GM23338 (cell line): ENCODE measurements around the gene CEACAM18. TPM values are rescaled to one million over a fixed set of nuclear protein-coding genes. Genes with fewer than 3 reads are reported as not detected.

Experiments used
- ATAC-seq: fragments of 200-7000 bp; cut with Tn5 transposase; 3 replicates; pipeline ENCODE4 v1.9.1; 2020
- DNase-seq: peaks from one replicate; pipeline ENCODE4 v3.0.0-alpha.2; 2015; ENCODE audit warnings: low spot score
- H2AFZ ChIP-seq: fragments of 200-600 bp; sonication (generic); 2 replicates; pipeline ENCODE4 v1.8.0; 2016; ENCODE audit warnings: antibody characterized with exemption, mild to moderate bottlenecking, moderate library complexity
- H3F3A ChIP-seq: fragments of 200-600 bp; sonication (generic); replicated peaks from 2 replicates; pipeline ENCODE4 v1.8.0; 2017; ENCODE audit warnings: antibody characterized with exemption, mixed run types, low read depth
- H3K27ac ChIP-seq: fragments of 200-600 bp; sonication (generic); 2 replicates; pipeline ENCODE4 v1.6.1; 2016; ENCODE audit warnings: low read depth
- H3K27me3 ChIP-seq: fragments of 200-600 bp; sonication (generic); 2 replicates; pipeline ENCODE4 v1.8.0; 2016; ENCODE audit warnings: mild to moderate bottlenecking, mixed run types, moderate library complexity; ENCODE audit not compliant: insufficient read depth
- H3K36me3 ChIP-seq: fragments of 200-600 bp; sonication (generic); 2 replicates; pipeline ENCODE4 v1.8.0; 2016; ENCODE audit warnings: mild to moderate bottlenecking; ENCODE audit not compliant: insufficient read depth
- H3K4me1 ChIP-seq: fragments of 200-600 bp; sonication (generic); 2 replicates; pipeline ENCODE4 v1.8.0; 2016; ENCODE audit warnings: mild to moderate bottlenecking, moderate library complexity; ENCODE audit not compliant: insufficient read depth
- H3K4me2 ChIP-seq: fragments of 200-600 bp; sonication (generic); 2 replicates; pipeline ENCODE4 v1.7.1; 2017; ENCODE audit warnings: mixed run types
- H3K4me3 ChIP-seq: fragments of 200-600 bp; sonication (generic); 2 replicates; pipeline ENCODE4 v1.6.1; 2016; ENCODE audit warnings: mixed run types
- H3K79me2 ChIP-seq: fragments of 200-600 bp; sonication (generic); replicated peaks from 2 replicates; pipeline ENCODE4 v1.8.0; 2017; ENCODE audit warnings: mild to moderate bottlenecking; ENCODE audit not compliant: insufficient read depth
- H3K9me2 ChIP-seq: fragments of 200-600 bp; sonication (generic); 2 replicates; pipeline ENCODE4 v1.8.0; 2017; ENCODE audit not compliant: insufficient read depth
- H4K20me1 ChIP-seq: fragments of 200-600 bp; sonication (generic); replicated peaks from 2 replicates; pipeline ENCODE4 v1.8.0; 2017; ENCODE audit warnings: mild to moderate bottlenecking; ENCODE audit not compliant: insufficient read depth
- H3K27ac Mint-ChIP-seq: 2 replicates; pipeline ENCODE4 v1.8.0; 2020; ENCODE audit warnings: inconsistent platforms, mild to moderate bottlenecking, moderate library complexity, mixed read lengths
- H3K27me3 Mint-ChIP-seq: 3 replicates; pipeline ENCODE4 v1.8.0; 2022; ENCODE audit warnings: low read depth, mild to moderate bottlenecking, moderate library complexity, mixed read lengths, inconsistent platforms; ENCODE audit not compliant: insufficient read depth, poor library complexity
- H3K36me3 Mint-ChIP-seq: 3 replicates; pipeline ENCODE4 v1.8.0; 2021; ENCODE audit warnings: low read depth, mild to moderate bottlenecking, inconsistent platforms, moderate library complexity, mixed read lengths
- H3K4me1 Mint-ChIP-seq: 3 replicates; pipeline ENCODE4 v1.8.0; 2020; ENCODE audit warnings: mild to moderate bottlenecking, inconsistent platforms, mixed read lengths
- H3K4me3 Mint-ChIP-seq: 3 replicates; pipeline ENCODE4 v1.8.0; 2021; ENCODE audit warnings: moderate library complexity, mild to moderate bottlenecking, inconsistent platforms, mixed read lengths
- H3K9me3 Mint-ChIP-seq: 3 replicates; pipeline ENCODE4 v1.8.0; 2020; ENCODE audit warnings: moderate library complexity, mild to moderate bottlenecking, inconsistent platforms, mixed read lengths
- CREB1 ChIP-seq: fragments of 250-450 bp; sonication (Bioruptor Pico); IDR thresholded peaks from 2 replicates; pipeline ENCODE4 v1.5.0; 2020; ENCODE audit warnings: low read depth, mild to moderate bottlenecking, moderate library complexity
- EZH2phosphoT487 ChIP-seq: fragments of 200-600 bp; sonication (generic); IDR thresholded peaks from one replicate; pipeline ENCODE4 v1.8.1; 2018; ENCODE audit warnings: antibody characterized with exemption; ENCODE audit not compliant: unreplicated experiment
- JUNB ChIP-seq: IDR thresholded peaks from one replicate; pipeline ENCODE4 v1.6.1; 2016; ENCODE audit warnings: antibody characterized with exemption; ENCODE audit not compliant: unreplicated experiment
- STAT1 ChIP-seq: IDR thresholded peaks from one replicate; pipeline ENCODE4 v1.6.1; 2016; ENCODE audit warnings: antibody characterized with exemption; ENCODE audit not compliant: unreplicated experiment
- ZNF114 ChIP-seq: fragments of 250-450 bp; sonication (Bioruptor Pico); IDR thresholded peaks from 2 replicates; pipeline ENCODE4 v1.5.0; 2020; ENCODE audit warnings: mild to moderate bottlenecking, moderate library complexity
- polyA plus RNA-seq: library from polyadenylated mRNA; unstranded; fragments of >200 nt; fragmentation: Nextera tagmentation; extraction: Ambion mirVana; gene quantifications from 2 replicates; pipeline ENCODE4 v1.2.1, GENCODE V29; 2016
- total RNA-seq: library from RNA; depleted of rRNA; stranded (reverse); fragments of >200 nt; shearing (Covaris generic); gene quantifications from 2 replicates; pipeline ENCODE4 v1.2.3, GENCODE V29; 2014
- TF ChIP-seq, protein P1 (sequence below): IDR thresholded peaks from one replicate; pipeline ENCODE4 v1.6.1; 2018; ENCODE audit warnings: antibody characterized with exemption; ENCODE audit not compliant: unreplicated experiment
- TF ChIP-seq, protein P2 (sequence below): fragments of 250-450 bp; sonication (Bioruptor Pico); IDR thresholded peaks from 2 replicates; pipeline ENCODE4 v1.5.0; 2020; ENCODE audit warnings: mild to moderate bottlenecking, moderate library complexity
- TF ChIP-seq, protein P3 (sequence below): IDR thresholded peaks from 2 replicates; pipeline ENCODE4 v1.6.1; 2016; ENCODE audit warnings: antibody characterized with exemption

CEACAM18 gene
- total and polyA plus RNA-seq, 2 experiments from 2014 or later: not detected

DNA sequence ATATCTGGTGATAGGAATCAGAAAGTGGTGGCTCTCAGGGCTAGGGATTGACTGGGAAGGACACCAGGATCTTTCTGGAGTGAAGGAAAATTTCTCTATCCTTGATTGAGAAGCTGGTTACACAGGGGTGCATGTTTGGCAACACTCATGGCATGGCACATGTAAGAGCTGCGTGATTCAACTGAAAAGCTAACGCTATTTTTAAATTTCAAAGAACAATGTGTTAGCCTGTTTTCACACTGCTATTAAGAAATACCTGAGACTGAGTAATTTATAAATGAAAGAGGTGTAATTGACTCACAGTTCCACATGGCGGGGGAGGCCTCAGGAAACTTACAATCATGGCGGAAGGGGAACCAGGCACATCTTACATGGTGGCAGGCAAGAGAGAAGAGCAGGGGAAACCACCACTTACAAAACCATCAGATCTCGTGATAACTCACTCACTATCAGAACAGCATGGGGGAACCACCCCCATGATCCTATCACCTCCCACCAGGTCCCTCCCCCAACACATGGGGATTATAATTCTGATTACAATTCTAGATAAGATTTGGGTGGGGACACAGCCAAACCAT lies 27.5 kb upstream of the CEACAM18 start (continued):
- TF ChIP-seq EZH2phosphoT487 (no peak), JUNB (no peak), STAT1 (no peak)
- TF ChIP-seq, protein P1, sequence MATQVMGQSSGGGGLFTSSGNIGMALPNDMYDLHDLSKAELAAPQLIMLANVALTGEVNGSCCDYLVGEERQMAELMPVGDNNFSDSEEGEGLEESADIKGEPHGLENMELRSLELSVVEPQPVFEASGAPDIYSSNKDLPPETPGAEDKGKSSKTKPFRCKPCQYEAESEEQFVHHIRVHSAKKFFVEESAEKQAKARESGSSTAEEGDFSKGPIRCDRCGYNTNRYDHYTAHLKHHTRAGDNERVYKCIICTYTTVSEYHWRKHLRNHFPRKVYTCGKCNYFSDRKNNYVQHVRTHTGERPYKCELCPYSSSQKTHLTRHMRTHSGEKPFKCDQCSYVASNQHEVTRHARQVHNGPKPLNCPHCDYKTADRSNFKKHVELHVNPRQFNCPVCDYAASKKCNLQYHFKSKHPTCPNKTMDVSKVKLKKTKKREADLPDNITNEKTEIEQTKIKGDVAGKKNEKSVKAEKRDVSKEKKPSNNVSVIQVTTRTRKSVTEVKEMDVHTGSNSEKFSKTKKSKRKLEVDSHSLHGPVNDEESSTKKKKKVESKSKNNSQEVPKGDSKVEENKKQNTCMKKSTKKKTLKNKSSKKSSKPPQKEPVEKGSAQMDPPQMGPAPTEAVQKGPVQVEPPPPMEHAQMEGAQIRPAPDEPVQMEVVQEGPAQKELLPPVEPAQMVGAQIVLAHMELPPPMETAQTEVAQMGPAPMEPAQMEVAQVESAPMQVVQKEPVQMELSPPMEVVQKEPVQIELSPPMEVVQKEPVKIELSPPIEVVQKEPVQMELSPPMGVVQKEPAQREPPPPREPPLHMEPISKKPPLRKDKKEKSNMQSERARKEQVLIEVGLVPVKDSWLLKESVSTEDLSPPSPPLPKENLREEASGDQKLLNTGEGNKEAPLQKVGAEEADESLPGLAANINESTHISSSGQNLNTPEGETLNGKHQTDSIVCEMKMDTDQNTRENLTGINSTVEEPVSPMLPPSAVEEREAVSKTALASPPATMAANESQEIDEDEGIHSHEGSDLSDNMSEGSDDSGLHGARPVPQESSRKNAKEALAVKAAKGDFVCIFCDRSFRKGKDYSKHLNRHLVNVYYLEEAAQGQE: no peak

DNA sequence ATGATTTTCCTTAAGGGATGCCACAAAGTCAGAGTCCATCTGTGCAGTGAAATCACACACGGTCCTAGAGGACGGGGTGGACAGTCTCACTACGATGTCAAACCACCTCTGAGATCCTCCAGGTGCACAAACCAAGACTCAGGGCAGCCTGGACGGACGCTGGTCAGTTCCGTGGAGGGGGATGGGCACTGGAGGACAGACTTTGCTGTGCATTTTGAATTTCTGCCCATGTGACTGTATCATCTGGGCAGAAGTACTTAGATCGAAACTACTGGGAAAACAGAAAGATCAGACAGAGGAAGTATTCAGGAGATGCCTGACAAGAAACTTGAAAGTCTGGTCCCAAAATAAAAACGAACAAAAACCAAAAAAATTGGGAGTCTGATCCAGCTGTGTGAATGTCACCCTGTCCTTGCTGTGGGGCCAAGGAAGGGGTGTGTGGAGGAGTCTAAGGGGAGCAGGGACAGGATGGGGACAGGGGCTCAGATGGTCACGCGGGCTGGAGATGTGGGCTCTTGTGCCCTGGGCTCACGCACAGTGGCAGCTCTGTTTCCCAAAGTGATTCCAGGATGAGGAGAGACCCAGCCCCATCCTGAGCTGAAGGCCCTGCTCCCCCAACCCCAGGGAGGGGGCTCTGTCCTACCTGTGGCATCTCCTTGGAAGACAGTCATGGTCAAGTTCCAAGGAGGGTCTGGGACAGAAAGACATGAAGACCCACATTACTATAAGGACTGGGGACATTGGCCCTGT lies 21.6 kb upstream of the CEACAM18 start:
- DNase-seq (no peak), ATAC-seq (no peak)
- Histone ChIP-seq H3K27me3 (no peaks in the 10 kb centered on the region), H3K4me3 (no peak overlapping the region), H3K4me1 (no peaks in the 10 kb centered on the region), H3K4me2 (no peak overlapping the region), H3K9me2 (peaks cover 3% of the 10 kb centered on the region; the same call in 1 of the 2 replicates), H3F3A (no peaks in the 10 kb centered on the region), H3K36me3 (no peaks in the 10 kb centered on the region), H3K79me2 (no peaks in the 10 kb centered on the region), H4K20me1 (no peaks in the 10 kb centered on the region), H3K27ac (no peak overlapping the region), H2AFZ (no peak overlapping the region)
- H3K27ac Mint-ChIP-seq: no peak overlapping the region
- H3K9me3 Mint-ChIP-seq: peaks cover 57% of the 10 kb centered on the region
- H3K36me3 Mint-ChIP-seq: peaks cover 7% of the 10 kb centered on the region
- H3K27me3 Mint-ChIP-seq: peaks cover 11% of the 10 kb centered on the region
- no peak overlapping the region for H3K4me3 Mint-ChIP-seq
- H3K4me1 Mint-ChIP-seq: no peaks in the 10 kb centered on the region; the same call in 2 of the 3 replicates
- no peak for TF ChIP-seq ZNF114 (CRISPR knock-in tag)
- no peak for TF ChIP-seq STAT1
- TF ChIP-seq CREB1 (CRISPR knock-in tag): no peak
- TF ChIP-seq, protein P1: no peak
- TF ChIP-seq, protein P2, sequence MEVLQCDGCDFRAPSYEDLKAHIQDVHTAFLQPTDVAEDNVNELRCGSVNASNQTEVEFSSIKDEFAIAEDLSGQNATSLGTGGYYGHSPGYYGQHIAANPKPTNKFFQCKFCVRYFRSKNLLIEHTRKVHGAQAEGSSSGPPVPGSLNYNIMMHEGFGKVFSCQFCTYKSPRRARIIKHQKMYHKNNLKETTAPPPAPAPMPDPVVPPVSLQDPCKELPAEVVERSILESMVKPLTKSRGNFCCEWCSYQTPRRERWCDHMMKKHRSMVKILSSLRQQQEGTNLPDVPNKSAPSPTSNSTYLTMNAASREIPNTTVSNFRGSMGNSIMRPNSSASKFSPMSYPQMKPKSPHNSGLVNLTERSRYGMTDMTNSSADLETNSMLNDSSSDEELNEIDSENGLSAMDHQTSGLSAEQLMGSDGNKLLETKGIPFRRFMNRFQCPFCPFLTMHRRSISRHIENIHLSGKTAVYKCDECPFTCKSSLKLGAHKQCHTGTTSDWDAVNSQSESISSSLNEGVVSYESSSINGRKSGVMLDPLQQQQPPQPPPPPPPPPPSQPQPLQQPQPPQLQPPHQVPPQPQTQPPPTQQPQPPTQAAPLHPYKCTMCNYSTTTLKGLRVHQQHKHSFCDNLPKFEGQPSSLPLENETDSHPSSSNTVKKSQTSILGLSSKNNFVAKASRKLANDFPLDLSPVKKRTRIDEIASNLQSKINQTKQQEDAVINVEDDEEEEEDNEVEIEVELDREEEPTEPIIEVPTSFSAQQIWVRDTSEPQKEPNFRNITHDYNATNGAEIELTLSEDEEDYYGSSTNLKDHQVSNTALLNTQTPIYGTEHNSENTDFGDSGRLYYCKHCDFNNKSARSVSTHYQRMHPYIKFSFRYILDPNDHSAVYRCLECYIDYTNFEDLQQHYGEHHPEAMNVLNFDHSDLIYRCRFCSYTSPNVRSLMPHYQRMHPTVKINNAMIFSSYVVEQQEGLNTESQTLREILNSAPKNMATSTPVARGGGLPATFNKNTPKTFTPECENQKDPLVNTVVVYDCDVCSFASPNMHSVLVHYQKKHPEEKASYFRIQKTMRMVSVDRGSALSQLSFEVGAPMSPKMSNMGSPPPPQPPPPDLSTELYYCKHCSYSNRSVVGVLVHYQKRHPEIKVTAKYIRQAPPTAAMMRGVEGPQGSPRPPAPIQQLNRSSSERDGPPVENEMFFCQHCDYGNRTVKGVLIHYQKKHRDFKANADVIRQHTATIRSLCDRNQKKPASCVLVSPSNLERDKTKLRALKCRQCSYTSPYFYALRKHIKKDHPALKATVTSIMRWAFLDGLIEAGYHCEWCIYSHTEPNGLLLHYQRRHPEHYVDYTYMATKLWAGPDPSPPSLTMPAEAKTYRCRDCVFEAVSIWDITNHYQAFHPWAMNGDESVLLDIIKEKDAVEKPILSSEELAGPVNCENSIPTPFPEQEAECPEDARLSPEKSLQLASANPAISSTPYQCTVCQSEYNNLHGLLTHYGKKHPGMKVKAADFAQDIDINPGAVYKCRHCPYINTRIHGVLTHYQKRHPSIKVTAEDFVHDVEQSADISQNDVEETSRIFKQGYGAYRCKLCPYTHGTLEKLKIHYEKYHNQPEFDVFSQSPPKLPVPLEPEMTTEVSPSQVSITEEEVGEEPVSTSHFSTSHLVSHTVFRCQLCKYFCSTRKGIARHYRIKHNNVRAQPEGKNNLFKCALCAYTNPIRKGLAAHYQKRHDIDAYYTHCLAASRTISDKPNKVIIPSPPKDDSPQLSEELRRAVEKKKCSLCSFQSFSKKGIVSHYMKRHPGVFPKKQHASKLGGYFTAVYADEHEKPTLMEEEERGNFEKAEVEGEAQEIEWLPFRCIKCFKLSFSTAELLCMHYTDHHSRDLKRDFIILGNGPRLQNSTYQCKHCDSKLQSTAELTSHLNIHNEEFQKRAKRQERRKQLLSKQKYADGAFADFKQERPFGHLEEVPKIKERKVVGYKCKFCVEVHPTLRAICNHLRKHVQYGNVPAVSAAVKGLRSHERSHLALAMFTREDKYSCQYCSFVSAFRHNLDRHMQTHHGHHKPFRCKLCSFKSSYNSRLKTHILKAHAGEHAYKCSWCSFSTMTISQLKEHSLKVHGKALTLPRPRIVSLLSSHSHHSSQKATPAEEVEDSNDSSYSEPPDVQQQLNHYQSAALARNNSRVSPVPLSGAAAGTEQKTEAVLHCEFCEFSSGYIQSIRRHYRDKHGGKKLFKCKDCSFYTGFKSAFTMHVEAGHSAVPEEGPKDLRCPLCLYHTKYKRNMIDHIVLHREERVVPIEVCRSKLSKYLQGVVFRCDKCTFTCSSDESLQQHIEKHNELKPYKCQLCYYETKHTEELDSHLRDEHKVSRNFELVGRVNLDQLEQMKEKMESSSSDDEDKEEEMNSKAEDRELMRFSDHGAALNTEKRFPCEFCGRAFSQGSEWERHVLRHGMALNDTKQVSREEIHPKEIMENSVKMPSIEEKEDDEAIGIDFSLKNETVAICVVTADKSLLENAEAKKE: no peak
- TF ChIP-seq EZH2phosphoT487: no peak
- TF ChIP-seq, protein P3, sequence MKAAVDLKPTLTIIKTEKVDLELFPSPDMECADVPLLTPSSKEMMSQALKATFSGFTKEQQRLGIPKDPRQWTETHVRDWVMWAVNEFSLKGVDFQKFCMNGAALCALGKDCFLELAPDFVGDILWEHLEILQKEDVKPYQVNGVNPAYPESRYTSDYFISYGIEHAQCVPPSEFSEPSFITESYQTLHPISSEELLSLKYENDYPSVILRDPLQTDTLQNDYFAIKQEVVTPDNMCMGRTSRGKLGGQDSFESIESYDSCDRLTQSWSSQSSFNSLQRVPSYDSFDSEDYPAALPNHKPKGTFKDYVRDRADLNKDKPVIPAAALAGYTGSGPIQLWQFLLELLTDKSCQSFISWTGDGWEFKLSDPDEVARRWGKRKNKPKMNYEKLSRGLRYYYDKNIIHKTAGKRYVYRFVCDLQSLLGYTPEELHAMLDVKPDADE: no peak
